BLaER1 (cell line): Measurements from ENCODE around the gene IMPG2.

ENCODE experiments used
- H3K27ac ChIP-seq: shearing (Covaris generic); formaldehyde crosslinking; 2 replicates; pipeline ENCODE4 v1.8.1; 2022
- H3K27me3 ChIP-seq: shearing (Covaris generic); formaldehyde crosslinking; 2 replicates; pipeline ENCODE4 v1.8.1; 2022
- H3K36me3 ChIP-seq: shearing (Covaris generic); formaldehyde crosslinking; 2 replicates; pipeline ENCODE4 v1.8.1; 2022
- H3K4me1 ChIP-seq: shearing (Covaris generic); formaldehyde crosslinking; 2 replicates; pipeline ENCODE4 v1.8.1; 2022
- H3K4me2 ChIP-seq: shearing (Covaris generic); formaldehyde crosslinking; 2 replicates; pipeline ENCODE4 v1.8.1; 2022
- H3K4me3 ChIP-seq: shearing (Covaris generic); formaldehyde crosslinking; 2 replicates; pipeline ENCODE4 v1.8.1; 2022
- H3K9ac ChIP-seq: shearing (Covaris generic); formaldehyde crosslinking; 2 replicates; pipeline ENCODE4 v1.8.1; 2022
- H3K9me3 ChIP-seq: shearing (Covaris generic); formaldehyde crosslinking; 2 replicates; pipeline ENCODE4 v1.8.1; 2022
- H4K20me1 ChIP-seq: shearing (Covaris generic); formaldehyde crosslinking; 2 replicates; pipeline ENCODE4 v1.8.1; 2022
- Cebpa-rat ChIP-seq: shearing (Covaris generic); IDR thresholded peaks from 2 replicates; pipeline ENCODE4 v1.8.1; 2022

The IMPG2 gene

GRCh38 chr3:101248736-101249135, 71.6 kb downstream of the IMPG2 start:
- no peak overlapping the region for H3K4me2 ChIP-seq
- no peaks in the 10 kb centered on the region for H3K4me1 ChIP-seq
- TF ChIP-seq Cebpa-rat = no peak
- H3K4me3 ChIP-seq = no peak overlapping the region
- no peaks in the 10 kb centered on the region for H3K36me3 ChIP-seq
- no peaks in the 10 kb centered on the region for H3K9me3 ChIP-seq
- no peaks in the 10 kb centered on the region for H4K20me1 ChIP-seq
- H3K27ac ChIP-seq = no peak overlapping the region
- no peaks in the 10 kb centered on the region for H3K27me3 ChIP-seq
- no peak overlapping the region for H3K9ac ChIP-seq

GRCh38 chr3:101244212-101244575, 76.2 kb downstream of the IMPG2 start:
- Histone ChIP-seq H3K9me3 (no peaks in the 10 kb centered on the region), H3K4me1 (no peaks in the 10 kb centered on the region), H3K27ac (no peak overlapping the region), H3K4me3 (no peak overlapping the region), H3K9ac (no peak overlapping the region), H3K36me3 (no peaks in the 10 kb centered on the region), H4K20me1 (no peaks in the 10 kb centered on the region), H3K27me3 (no peaks in the 10 kb centered on the region), H3K4me2 (no peak overlapping the region)
- no peak for TF ChIP-seq Cebpa-rat

GRCh38 chr3:101243285-101244211, 76.8 kb downstream of the IMPG2 start:
- H3K27ac ChIP-seq = no peak overlapping the region
- H3K4me2 ChIP-seq = no peak overlapping the region
- H3K9ac ChIP-seq = no peak overlapping the region
- TF ChIP-seq Cebpa-rat = no peak
- H3K27me3 ChIP-seq = no peaks in the 10 kb centered on the region
- no peaks in the 10 kb centered on the region for H3K9me3 ChIP-seq
- no peaks in the 10 kb centered on the region for H3K36me3 ChIP-seq
- no peak overlapping the region for H3K4me3 ChIP-seq
- H3K4me1 ChIP-seq = no peaks in the 10 kb centered on the region
- no peaks in the 10 kb centered on the region for H4K20me1 ChIP-seq

- no peaks in the 10 kb centered on the region for H3K27me3 ChIP-seq
- TF ChIP-seq Cebpa-rat = no peak
- H3K36me3 ChIP-seq = no peaks in the 10 kb centered on the region
- H4K20me1 ChIP-seq = no peaks in the 10 kb centered on the region
- H3K4me2 ChIP-seq = no peak overlapping the region
- no peak overlapping the region for H3K27ac ChIP-seq
- H3K4me3 ChIP-seq = no peak overlapping the region
- no peak overlapping the region for H3K9ac ChIP-seq
- no peaks in the 10 kb centered on the region for H3K4me1 ChIP-seq
- H3K9me3 ChIP-seq = no peaks in the 10 kb centered on the region
These were observed 79.5 kb downstream of the IMPG2 start for GRCh38 chr3:101240719-101241399.

GRCh38 chr3:101235048-101235447, 85.3 kb downstream of the IMPG2 start:
- no peaks in the 10 kb centered on the region for H3K9me3 ChIP-seq
- H3K36me3 ChIP-seq = no peaks in the 10 kb centered on the region
- no peaks in the 10 kb centered on the region for H4K20me1 ChIP-seq
- TF ChIP-seq Cebpa-rat = no peak
- no peaks in the 10 kb centered on the region for H3K4me1 ChIP-seq
- H3K4me3 ChIP-seq = no peak overlapping the region
- H3K27ac ChIP-seq = no peak overlapping the region
- H3K4me2 ChIP-seq = no peak overlapping the region
- H3K27me3 ChIP-seq = no peaks in the 10 kb centered on the region
- no peak overlapping the region for H3K9ac ChIP-seq

GRCh38 chr3:101230618-101231017, 89.8 kb downstream of the IMPG2 start:
- H3K4me1 ChIP-seq = peaks cover 4% of the 10 kb centered on the region; the same call in 1 of the 2 replicates
- no peaks in the 10 kb centered on the region for H4K20me1 ChIP-seq
- no peak overlapping the region for H3K4me3 ChIP-seq
- no peak for TF ChIP-seq Cebpa-rat
- H3K27me3 ChIP-seq = no peaks in the 10 kb centered on the region
- H3K27ac ChIP-seq = no peak overlapping the region
- H3K4me2 ChIP-seq = no peak overlapping the region
- H3K36me3 ChIP-seq = no peaks in the 10 kb centered on the region
- H3K9ac ChIP-seq = no peak overlapping the region
- H3K9me3 ChIP-seq = no peaks in the 10 kb centered on the region

- no peak for TF ChIP-seq Cebpa-rat
- no peaks in the 10 kb centered on the region for H3K27me3 ChIP-seq
- peaks cover 4% of the 10 kb centered on the region; the same call in 1 of the 2 replicates for H3K4me1 ChIP-seq
- H3K4me3 ChIP-seq = no peak overlapping the region
- H3K36me3 ChIP-seq = no peaks in the 10 kb centered on the region
- H3K4me2 ChIP-seq = no peak overlapping the region
- H3K9ac ChIP-seq = no peak overlapping the region
- no peaks in the 10 kb centered on the region for H3K9me3 ChIP-seq
- H3K27ac ChIP-seq = no peak overlapping the region
- no peaks in the 10 kb centered on the region for H4K20me1 ChIP-seq
These were observed 90.7 kb downstream of the IMPG2 start for GRCh38 chr3:101229681-101230080.

- H3K4me3 ChIP-seq = no peak overlapping the region
- no peaks in the 10 kb centered on the region for H4K20me1 ChIP-seq
- no peak for TF ChIP-seq Cebpa-rat
- no peaks in the 10 kb centered on the region for H3K27me3 ChIP-seq
- no peak overlapping the region for H3K4me2 ChIP-seq
- H3K27ac ChIP-seq = no peak overlapping the region
- H3K9me3 ChIP-seq = no peaks in the 10 kb centered on the region
- no peaks in the 10 kb centered on the region for H3K36me3 ChIP-seq
- H3K4me1 ChIP-seq = peaks cover 4% of the 10 kb centered on the region; the same call in 1 of the 2 replicates
- H3K9ac ChIP-seq = no peak overlapping the region
These were observed 91.9 kb downstream of the IMPG2 start for GRCh38 chr3:101228441-101228840.

- Histone ChIP-seq H4K20me1 (no peaks in the 10 kb centered on the region), H3K27ac (no peak overlapping the region)
- no peak for TF ChIP-seq Cebpa-rat
These were observed 95.6 kb downstream of the IMPG2 start for GRCh38 chr3:101224739-101225138.

GRCh38 chr3:101223016-101223415, 97.4 kb downstream of the IMPG2 start:
- TF ChIP-seq Cebpa-rat = no peak
- peaks cover 11% of the 10 kb centered on the region for H3K9me3 ChIP-seq
- H4K20me1 ChIP-seq = no peaks in the 10 kb centered on the region
- no peak overlapping the region for H3K9ac ChIP-seq
- H3K27me3 ChIP-seq = no peaks in the 10 kb centered on the region
- H3K36me3 ChIP-seq = no peaks in the 10 kb centered on the region
- H3K4me1 ChIP-seq = no peaks in the 10 kb centered on the region
- no peak overlapping the region for H3K4me3 ChIP-seq
- no peak overlapping the region for H3K4me2 ChIP-seq
- H3K27ac ChIP-seq = no peak overlapping the region

More at GRCh38 chr3:101224739-101225138, 95.6 kb downstream of the IMPG2 start:
- H3K4me2 ChIP-seq = no peak overlapping the region
- no peaks in the 10 kb centered on the region for H3K36me3 ChIP-seq
- no peaks in the 10 kb centered on the region for H3K27me3 ChIP-seq
- H3K4me3 ChIP-seq = no peak overlapping the region
- peaks cover 3% of the 10 kb centered on the region for H3K9me3 ChIP-seq
- H3K4me1 ChIP-seq = peaks cover 4% of the 10 kb centered on the region; the same call in 1 of the 2 replicates
- H3K9ac ChIP-seq = no peak overlapping the region
